ENCODE data around the gene KCTD5.
A peak's percentile ranks its signal among the peaks of the same experiment; 100 is the strongest.

The KCTD5 gene

GRCh38 chr16:2752035-2752849 lies 69.9 kb downstream of the KCTD5 start, which contains the start of gene SRRM2:
Gene SRRM2 (plus strand): TSS chr16:2752638. CDS start chr16:2756365, 3,727 bp downstream.
- peak; percentile 91 for DNase-seq (ENCODE audit: low read depth)

DNA sequence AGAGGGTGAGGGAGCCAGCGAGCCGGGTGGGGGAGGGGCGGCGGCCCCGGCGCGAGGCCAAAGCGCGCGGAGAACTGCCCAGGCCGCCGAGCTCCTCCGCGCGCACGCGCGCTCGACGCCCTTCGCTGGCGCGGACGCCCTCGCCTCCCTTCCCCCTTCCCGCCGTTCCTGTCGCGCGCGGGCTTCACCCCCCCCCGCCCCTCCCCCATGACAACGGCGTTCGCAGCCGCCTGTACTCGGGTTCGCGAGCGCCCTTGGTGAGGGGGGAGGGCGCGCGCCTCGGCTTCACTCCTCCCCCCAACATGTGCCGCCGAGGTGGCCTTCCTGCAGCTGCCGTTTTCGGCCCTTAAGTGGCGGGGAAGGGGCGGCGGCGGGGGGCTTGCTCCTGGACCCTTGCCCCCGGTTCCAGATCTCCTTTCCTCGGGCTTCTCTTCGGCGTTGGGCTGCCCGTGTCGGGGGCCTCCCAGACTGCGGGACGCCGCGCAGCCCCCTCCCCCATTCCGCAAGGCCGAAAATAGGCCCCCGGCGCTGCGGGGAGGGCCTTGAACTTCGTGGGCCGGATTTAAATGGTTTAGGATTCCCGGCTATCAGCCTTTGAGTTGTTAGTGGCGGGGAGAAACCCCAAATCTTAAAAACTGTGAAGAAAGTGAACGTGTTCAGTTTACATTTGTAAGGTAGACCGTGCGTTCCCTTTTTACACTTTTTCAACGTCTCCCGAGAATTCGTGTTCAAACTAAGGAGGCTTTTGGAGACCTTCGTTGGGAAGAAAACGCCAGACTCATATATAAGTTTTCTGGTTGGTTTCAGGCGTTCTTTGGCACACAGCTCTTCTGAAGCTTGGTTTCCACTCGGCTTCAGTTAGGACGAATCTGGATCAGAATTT lies 70.8 kb downstream of the KCTD5 start:
- no peak for DNase-seq (ENCODE audit: low read depth)

GRCh38 chr16:2753733-2754020 lies 71.4 kb downstream of the KCTD5 start:
- no peak for DNase-seq (ENCODE audit: low read depth)

DNA sequence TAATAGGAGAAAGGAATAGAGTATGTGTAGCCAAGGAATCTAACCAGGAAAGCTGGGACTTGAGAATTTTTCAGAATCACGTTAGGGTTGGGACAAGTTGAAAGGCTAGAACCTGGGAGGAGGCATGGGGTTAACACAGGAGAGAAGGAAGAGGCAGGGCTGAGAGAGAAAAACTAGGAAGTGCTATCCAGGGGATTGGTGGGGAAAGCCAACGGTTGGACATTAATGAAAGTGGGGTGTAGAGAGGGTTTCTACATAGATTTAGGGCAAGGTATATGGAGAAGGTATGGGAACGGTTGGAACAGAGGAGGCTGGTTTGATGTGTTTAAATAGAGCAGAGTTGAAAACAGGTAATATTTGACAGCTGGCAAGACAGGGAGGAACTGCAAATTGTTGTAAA lies 72.8 kb downstream of the KCTD5 start:
- no peak for DNase-seq (ENCODE audit: low read depth)

DNA sequence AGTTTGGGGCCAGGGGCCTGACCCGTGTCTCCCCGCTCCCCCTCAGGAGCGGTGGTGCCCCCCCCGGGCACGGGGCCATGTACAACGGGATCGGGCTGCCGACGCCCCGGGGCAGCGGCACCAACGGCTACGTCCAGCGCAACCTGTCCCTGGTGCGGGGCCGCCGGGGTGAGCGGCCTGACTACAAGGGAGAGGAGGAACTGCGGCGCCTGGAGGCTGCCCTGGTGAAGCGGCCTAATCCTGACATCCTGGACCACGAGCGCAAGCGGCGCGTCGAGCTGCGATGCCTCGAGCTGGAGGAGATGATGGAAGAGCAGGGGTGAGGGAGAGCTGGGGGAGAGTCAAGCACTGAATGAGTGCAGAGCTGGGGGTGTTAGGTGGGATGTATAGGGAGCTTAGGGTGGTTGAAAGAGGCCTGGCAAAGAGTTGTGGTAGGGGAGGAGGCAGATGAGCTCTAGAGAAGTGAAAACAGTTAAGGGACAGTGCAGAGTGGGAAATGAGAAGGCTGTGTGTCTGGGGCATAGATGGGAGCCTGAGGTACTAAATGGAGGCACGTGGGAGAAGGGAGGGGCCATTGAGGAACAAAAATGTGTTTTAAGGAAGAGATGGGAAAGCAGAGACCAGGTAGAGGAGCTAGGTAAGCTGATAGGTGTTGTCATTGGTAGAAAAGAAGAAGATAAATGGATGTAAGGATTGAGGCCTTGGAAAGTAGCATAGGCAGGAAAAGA lies 74.1 kb downstream of the KCTD5 start:
- no peak for DNase-seq (ENCODE audit: low read depth)

- DNase-seq (ENCODE audit: low read depth) = no peak
Measured at GRCh38 chr16:2757344-2757743, 75.0 kb downstream of the KCTD5 start.
